A673 (cell line): Measurements from ENCODE around the gene TFDP1.

ENCODE experiments used
- CTCF ChIP-seq: fragments of 300-800, 200-600 bp; sonication (generic); conservative IDR thresholded peaks from 2 replicates; pipeline ENCODE4 v1.5.1; 2017; ENCODE audit warnings: low read depth, mild to moderate bottlenecking, antibody characterized with exemption, low read length, moderate library complexity, mixed read lengths
- EZH2 ChIP-seq: fragments of 200-600 bp; sonication (generic); IDR thresholded peaks from 2 replicates; pipeline ENCODE4 v1.6.1; 2017; ENCODE audit warnings: borderline replicate concordance, low read depth, mild to moderate bottlenecking, mixed read lengths, antibody characterized with exemption, low read length; ENCODE audit not compliant: poor library complexity, severe bottlenecking

GRCh38 chr13:113573065-113573464 is 11.5 kb upstream of the TFDP1 start:
- TF ChIP-seq CTCF (no peak), EZH2 (no peak)
